HUES6 (cell line): Measurements from ENCODE around the gene ADGRD1.
"Not testable (repeated sequence)": the region's sequence is repeated elsewhere in the genome, so short reads cannot be mapped to it uniquely, and the experiment has no call there.

Source experiments
- H3K27ac ChIP-seq: 2 replicates; pipeline ENCODE4 v1.7.0; 2013; ENCODE audit warnings: low read depth, mild to moderate bottlenecking, low read length, inconsistent platforms
- H3K27me3 ChIP-seq: 2 replicates; pipeline ENCODE4 v1.6.1; 2013; ENCODE audit warnings: low read length; ENCODE audit not compliant: control insufficient read depth, insufficient read depth
- H3K36me3 ChIP-seq: 2 replicates; pipeline ENCODE4 v1.6.1; 2013; ENCODE audit warnings: low read length; ENCODE audit not compliant: control insufficient read depth, insufficient read depth
- H3K4me1 ChIP-seq: 2 replicates; pipeline ENCODE4 v1.6.1; 2013; ENCODE audit warnings: low read length; ENCODE audit not compliant: control insufficient read depth, insufficient read depth
- H3K4me3 ChIP-seq: 2 replicates; pipeline ENCODE4 v1.5.1; 2013; ENCODE audit warnings: low read depth, low read length
- H3K9ac ChIP-seq: one replicate; pipeline ENCODE4 v1.6.1; 2013; ENCODE audit warnings: mild to moderate bottlenecking, low read length
- H3K9me3 ChIP-seq: 2 replicates; pipeline ENCODE4 v1.6.1; 2013; ENCODE audit warnings: low read depth, low read length; ENCODE audit not compliant: control insufficient read depth, insufficient read depth

Gene ADGRD1

GRCh38 chr12:131070668-131071067, 117.0 kb downstream of the ADGRD1 start:
- H3K27me3 ChIP-seq, H3K27ac ChIP-seq, H3K9me3 ChIP-seq, H3K9ac ChIP-seq, H3K36me3 ChIP-seq, H3K4me1 ChIP-seq, H3K4me3 ChIP-seq: not testable (repeated sequence)

DNA sequence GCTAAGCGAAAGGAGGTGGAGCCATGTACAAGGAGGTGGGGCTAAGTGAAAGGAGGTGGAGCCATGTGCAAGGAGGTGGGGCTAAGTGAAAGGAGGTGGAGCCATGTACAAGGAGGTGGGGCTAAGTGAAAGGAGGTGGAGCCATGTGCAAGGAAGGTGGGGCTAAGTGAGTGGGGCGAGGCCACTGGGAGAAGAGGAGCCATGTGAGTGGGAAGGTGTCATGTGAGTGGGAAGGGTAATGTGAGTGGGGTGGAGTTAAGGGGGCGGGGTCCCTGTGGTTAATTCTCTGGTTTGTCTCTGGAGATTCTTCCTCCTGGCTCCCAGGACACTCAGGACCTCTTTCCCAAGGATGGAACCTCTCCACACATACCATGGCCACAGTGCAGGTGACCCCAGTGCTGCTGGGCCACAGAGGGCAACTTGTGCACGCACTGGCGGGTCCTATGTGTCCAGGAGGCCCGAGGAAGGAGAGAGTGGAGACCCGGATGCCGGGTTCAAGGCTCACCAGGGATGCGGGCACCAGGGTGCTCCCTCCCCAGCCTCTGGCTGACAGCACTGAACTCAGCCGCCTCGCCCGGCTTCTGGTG, 117.6 kb downstream of the ADGRD1 start:
- H3K4me3 ChIP-seq, H3K9me3 ChIP-seq, H3K9ac ChIP-seq, H3K27me3 ChIP-seq, H3K4me1 ChIP-seq, H3K27ac ChIP-seq, H3K36me3 ChIP-seq: not testable (repeated sequence)

- H3K27ac ChIP-seq, H3K9me3 ChIP-seq, H3K27me3 ChIP-seq, H3K9ac ChIP-seq, H3K36me3 ChIP-seq, H3K4me3 ChIP-seq, H3K4me1 ChIP-seq: not testable (repeated sequence)
These were observed 118.2 kb downstream of the ADGRD1 start for GRCh38 chr12:131071950-131072349.

DNA sequence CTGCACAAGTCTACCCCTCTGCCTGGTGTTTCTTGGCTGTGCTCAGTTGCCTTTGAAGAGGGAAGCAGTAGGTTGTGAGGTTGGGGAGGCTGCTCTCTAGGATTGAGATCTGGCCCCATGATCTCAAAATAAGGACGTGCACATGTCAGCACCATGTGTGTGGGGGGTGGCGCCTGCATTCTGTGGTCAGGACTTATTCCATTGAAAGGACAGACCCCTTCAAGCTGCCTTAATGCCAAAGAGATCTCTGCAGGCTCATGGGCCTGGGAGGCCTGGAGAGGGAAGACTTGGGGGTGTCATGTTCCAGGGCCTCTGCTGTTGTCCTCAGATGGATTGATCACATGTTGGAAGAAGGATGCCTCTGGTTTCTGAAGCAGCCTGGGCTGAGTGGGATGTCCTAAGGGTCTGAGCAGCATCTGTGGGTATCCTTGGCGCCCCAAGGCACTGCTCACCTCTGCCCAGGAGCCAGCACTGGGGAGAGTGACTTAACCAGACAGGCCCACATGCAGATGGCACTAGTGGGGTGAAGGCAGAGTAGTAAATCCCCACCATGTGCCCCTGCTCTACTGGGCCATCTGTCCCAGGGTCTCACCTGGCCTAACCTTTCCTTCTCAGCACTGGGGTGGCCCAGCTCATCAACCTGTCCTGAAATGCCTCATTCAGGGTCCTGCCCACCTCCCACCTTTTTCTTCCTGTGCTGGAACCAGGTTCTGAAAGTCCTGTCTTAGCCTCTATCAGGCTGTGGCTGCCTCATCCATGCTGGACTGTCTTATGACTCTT, 118.9 kb downstream of the ADGRD1 start:
- Histone ChIP-seq H3K4me3 (no peak overlapping the region), H3K27me3 (no peaks in the 10 kb centered on the region), H3K27ac (no peak overlapping the region), H3K4me1 (no peaks in the 10 kb centered on the region), H3K9ac (no peak overlapping the region), H3K9me3 (no peaks in the 10 kb centered on the region), H3K36me3 (no peaks in the 10 kb centered on the region)

DNA sequence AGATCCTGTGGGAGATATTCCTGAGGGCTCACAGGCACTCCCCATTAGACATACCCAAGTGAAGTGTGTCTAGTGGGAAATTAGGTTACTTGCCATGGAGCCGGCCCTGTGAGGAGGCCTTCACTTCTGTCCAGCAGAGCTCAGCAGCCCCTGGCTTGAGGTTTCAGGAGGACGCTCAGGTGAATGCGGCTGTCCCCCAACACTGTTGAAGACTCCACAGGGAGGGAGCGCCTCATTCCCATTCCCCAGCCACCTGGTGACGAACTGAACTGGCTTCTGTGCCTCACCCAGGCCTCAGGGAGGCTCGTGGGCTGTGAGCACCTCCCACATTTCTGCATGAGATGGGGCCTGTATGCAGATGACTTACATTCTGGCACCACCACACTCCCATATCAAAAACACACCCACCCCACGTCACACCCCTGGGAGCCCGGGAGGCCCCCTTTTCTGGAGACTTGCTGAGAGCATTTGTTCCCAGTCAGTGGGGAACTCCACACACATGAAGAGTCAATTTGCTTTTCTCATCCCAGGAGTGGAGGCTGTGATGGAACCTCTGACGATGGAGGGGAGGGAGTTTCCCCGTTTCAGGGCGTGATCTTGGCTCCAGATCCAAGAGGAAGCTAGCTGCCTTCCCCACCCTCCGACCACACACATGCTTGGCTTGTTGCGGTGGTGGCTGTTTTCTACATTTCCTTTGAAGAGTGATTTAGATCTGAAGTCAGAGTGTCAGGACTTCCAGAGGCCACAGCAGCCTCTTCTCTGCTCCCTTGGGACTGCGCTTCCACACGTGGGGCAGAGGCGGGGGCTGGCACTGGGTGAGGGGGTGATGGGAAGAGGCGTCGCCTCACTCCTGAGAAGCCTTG, 120.7 kb downstream of the ADGRD1 start:
- Histone ChIP-seq H3K9ac (no peak overlapping the region), H3K4me1 (no peaks in the 10 kb centered on the region), H3K27me3 (no peaks in the 10 kb centered on the region), H3K36me3 (no peaks in the 10 kb centered on the region), H3K9me3 (no peaks in the 10 kb centered on the region), H3K4me3 (no peak overlapping the region), H3K27ac (no peak overlapping the region)

- Histone ChIP-seq H3K9ac (no peak overlapping the region), H3K4me3 (no peak overlapping the region), H3K27ac (no peak overlapping the region), H3K36me3 (no peaks in the 10 kb centered on the region), H3K4me1 (no peaks in the 10 kb centered on the region), H3K9me3 (no peaks in the 10 kb centered on the region), H3K27me3 (no peaks in the 10 kb centered on the region)
These were observed 121.5 kb downstream of the ADGRD1 start for GRCh38 chr12:131075194-131075593.

DNA sequence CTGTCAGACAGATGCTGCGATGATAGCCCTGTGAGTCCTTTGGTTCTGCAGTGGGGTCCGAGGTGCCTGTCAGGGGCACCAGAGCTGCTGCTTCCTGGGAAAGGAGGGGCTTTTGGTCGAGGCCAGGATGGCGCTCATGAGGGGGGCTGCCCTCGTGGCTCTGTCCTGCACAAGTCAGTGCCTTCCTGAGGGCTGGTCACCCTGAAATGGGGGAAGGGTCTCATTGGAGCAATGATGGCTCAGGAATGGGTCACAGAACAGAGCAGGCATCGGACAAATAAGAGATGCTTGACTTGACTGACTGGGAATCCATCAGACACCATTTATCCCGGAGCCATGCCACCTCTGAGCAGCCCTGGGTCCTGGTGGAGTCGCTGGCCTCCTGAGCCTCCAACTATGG, 121.9 kb downstream of the ADGRD1 start:
- H3K9me3 ChIP-seq: no peaks in the 10 kb centered on the region
- H3K27me3 ChIP-seq: no peaks in the 10 kb centered on the region
- H3K4me3 ChIP-seq: no peak overlapping the region
- no peak overlapping the region for H3K27ac ChIP-seq
- no peaks in the 10 kb centered on the region for H3K36me3 ChIP-seq
- H3K9ac ChIP-seq: no peak overlapping the region
- H3K4me1 ChIP-seq: no peaks in the 10 kb centered on the region

- Histone ChIP-seq H3K36me3 (no peaks in the 10 kb centered on the region), H3K4me3 (no peak overlapping the region), H3K27ac (no peak overlapping the region), H3K9ac (no peak overlapping the region), H3K27me3 (no peaks in the 10 kb centered on the region), H3K9me3 (no peaks in the 10 kb centered on the region), H3K4me1 (no peaks in the 10 kb centered on the region)
These were observed 122.6 kb downstream of the ADGRD1 start for GRCh38 chr12:131076296-131076695.

- Histone ChIP-seq H3K9ac (no peak overlapping the region), H3K4me1 (no peaks in the 10 kb centered on the region), H3K27me3 (no peaks in the 10 kb centered on the region), H3K9me3 (no peaks in the 10 kb centered on the region), H3K36me3 (no peaks in the 10 kb centered on the region), H3K27ac (no peak overlapping the region), H3K4me3 (no peak overlapping the region)
These were observed 123.4 kb downstream of the ADGRD1 start for GRCh38 chr12:131076791-131077747.

DNA sequence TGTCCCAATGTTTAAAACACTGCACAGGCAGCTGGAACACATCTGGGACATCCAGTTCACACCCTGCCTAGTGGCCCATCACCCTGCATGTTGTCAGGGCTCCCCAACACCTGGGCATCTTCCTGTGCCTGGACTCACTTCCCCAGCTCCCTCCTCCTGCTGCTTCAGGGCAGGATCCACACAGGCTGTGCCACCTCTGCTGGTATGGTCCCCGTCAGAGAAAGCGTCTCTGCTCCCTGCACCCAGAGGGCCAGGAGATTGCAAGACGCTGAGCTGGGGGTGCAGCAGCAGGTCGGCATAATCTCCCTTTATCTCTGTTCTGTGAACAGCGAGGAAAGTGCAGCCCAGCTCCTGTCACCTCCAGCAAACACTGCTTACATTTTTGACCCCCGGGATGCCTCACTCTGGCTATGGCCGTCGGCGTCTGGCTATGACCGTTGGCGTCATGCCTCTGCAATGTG, 124.3 kb downstream of the ADGRD1 start:
- H3K4me3 ChIP-seq: no peak overlapping the region
- no peaks in the 10 kb centered on the region for H3K4me1 ChIP-seq
- no peak overlapping the region for H3K9ac ChIP-seq
- no peaks in the 10 kb centered on the region for H3K36me3 ChIP-seq
- no peak overlapping the region for H3K27ac ChIP-seq
- H3K27me3 ChIP-seq: no peaks in the 10 kb centered on the region
- no peaks in the 10 kb centered on the region for H3K9me3 ChIP-seq
